H1 (cell line): ENCODE results near the gene MRFAP1. TPM values are rescaled to one million over a fixed set of nuclear protein-coding genes. Genes with fewer than 3 reads are reported as not detected.

Experiments used
- CTCF ChIA-PET: fragments of 300-600 bp; sonication (Branson Sonifier 250); formaldehyde crosslinking; loops from one replicate; lab custom pipeline; 2021; ENCODE audit not compliant: partially characterized antibody; lab: Charles Lee
- POLR2A ChIA-PET: fragments of 300-600 bp; sonication (Branson Sonifier 250); formaldehyde crosslinking; loops from one replicate; lab custom pipeline; 2021; ENCODE audit warnings: inconsistent platforms; ENCODE audit not compliant: partially characterized antibody; lab: Charles Lee
- DNase-seq, 2 experiments: peaks; one replicate each; pipeline versions ENCODE4 v3.0.0 to v3.0.0-alpha.2; 2010 to 2022; ENCODE audit warnings: low spot score in 2 of 2, low read depth in 1 of 2, mixed read lengths in 1 of 2
- FAIRE-seq: peaks from 2 replicates; lab custom pipeline; 2011; peaks lifted over from hg19 to GRCh38; lab: Jason Lieb, UNC
- H2AFZ ChIP-seq: 2 replicates; pipeline ENCODE4 v1.8.1; 2012; ENCODE audit warnings: low read length, inconsistent platforms
- H2AK5ac ChIP-seq: 2 replicates; pipeline ENCODE4 v1.6.1; 2013; ENCODE audit warnings: low read depth, low read length
- H2BK120ac ChIP-seq: replicated peaks from 2 replicates; pipeline ENCODE3; 2013; ENCODE audit warnings: low read depth, low read length, inconsistent platforms
- H2BK12ac ChIP-seq: 2 replicates; pipeline ENCODE4 v1.6.1; 2013; ENCODE audit warnings: low read depth, low read length
- H2BK15ac ChIP-seq: 2 replicates; pipeline ENCODE4 v1.6.1; 2013; ENCODE audit warnings: low read length
- H2BK20ac ChIP-seq: 2 replicates; pipeline ENCODE4 v1.6.1; 2013; ENCODE audit warnings: low read length
- H2BK5ac ChIP-seq: 2 replicates; pipeline ENCODE4 v1.6.1; 2013; ENCODE audit warnings: low read depth, low read length
- H3K14ac ChIP-seq: 2 replicates; pipeline ENCODE4 v1.6.1; 2013; ENCODE audit warnings: inconsistent platforms; ENCODE audit not compliant: insufficient read length
- H3K18ac ChIP-seq: 2 replicates; pipeline ENCODE4 v1.6.1; 2013; ENCODE audit warnings: low read length; ENCODE audit errors: extremely low read depth
- H3K23ac ChIP-seq: 2 replicates; pipeline ENCODE4 v1.6.1; 2013; ENCODE audit warnings: inconsistent platforms; ENCODE audit not compliant: insufficient read length
- H3K23me2 ChIP-seq: 2 replicates; pipeline ENCODE4 v1.6.1; 2013; ENCODE audit warnings: low read depth, low read length
- H3K27ac ChIP-seq: 2 replicates; pipeline ENCODE4 v1.6.1; 2011; ENCODE audit warnings: low read depth, low read length, inconsistent platforms
- H3K27me3 ChIP-seq, 4 experiments: replicated peaks in 1 of 4; 1 replicate in 1 of 4; 2 replicates in 3 of 4; pipeline versions ENCODE4 v1.6.1 to v1.8.1; 2011 to 2013; ENCODE audit warnings: low read length in 3 of 4, mild to moderate bottlenecking in 3 of 4, inconsistent platforms in 2 of 4, mixed read lengths in 2 of 4, moderate library complexity in 1 of 4; ENCODE audit not compliant: control insufficient read depth in 3 of 4, insufficient read depth in 3 of 4; ENCODE audit errors: extremely low read depth in 1 of 4
- H3K36me3 ChIP-seq, 4 experiments: 2 replicates each; pipeline versions ENCODE4 v1.6.1 to v1.8.1; 2011 to 2013; ENCODE audit warnings: mild to moderate bottlenecking in 4 of 4, low read length in 3 of 4, moderate library complexity in 2 of 4, control low read depth in 1 of 4, inconsistent platforms in 1 of 4; ENCODE audit not compliant: insufficient read depth in 4 of 4, control insufficient read depth in 2 of 4
- H3K4ac ChIP-seq: replicated peaks from 2 replicates; pipeline ENCODE3; 2013; ENCODE audit warnings: low read length, low read depth, mixed read lengths, inconsistent platforms; ENCODE audit not compliant: insufficient read length
- H3K4me1 ChIP-seq, 4 experiments: replicated peaks in 1 of 4; 1 replicate in 1 of 4; 2 replicates in 3 of 4; pipeline versions ENCODE4 v1.6.1 to v1.8.1; 2011 to 2013; ENCODE audit warnings: low read length in 3 of 4, inconsistent platforms in 2 of 4, mixed read lengths in 1 of 4; ENCODE audit not compliant: insufficient read depth in 4 of 4, control insufficient read depth in 3 of 4
- H3K4me2 ChIP-seq, 2 experiments: 2 replicates each; pipeline versions ENCODE4 v1.6.1 to v1.8.1; 2011 to 2013; ENCODE audit warnings: low read depth in 2 of 2, low read length in 2 of 2, control low read depth in 1 of 2, inconsistent platforms in 1 of 2, mild to moderate bottlenecking in 1 of 2; ENCODE audit not compliant: insufficient read depth in 1 of 2
- H3K4me3 ChIP-seq, 4 experiments: fragments of 200-600, 300-600 bp in 1 of 4; sonication (generic), shearing (Covaris generic), sonication (Bioruptor Twin) in 1 of 4; 2 replicates each; pipeline versions ENCODE4 v1.5.1 to v1.8.1; 2011 to 2016; ENCODE audit warnings: low read length in 4 of 4, low read depth in 3 of 4, control low read depth in 2 of 4, inconsistent platforms in 2 of 4, mild to moderate bottlenecking in 2 of 4, mixed read lengths in 1 of 4, moderate library complexity in 1 of 4; ENCODE audit not compliant: insufficient read depth in 2 of 4; ENCODE audit errors: extremely low read depth in 1 of 4
- H3K56ac ChIP-seq: replicated peaks from 2 replicates; pipeline ENCODE3; 2013; ENCODE audit warnings: low read depth, mild to moderate bottlenecking, mixed read lengths, low read length, inconsistent platforms; ENCODE audit not compliant: insufficient read length
- H3K79me1 ChIP-seq: 2 replicates; pipeline ENCODE4 v1.6.1; 2013; ENCODE audit warnings: low read depth, low read length, control low read depth
- H3K79me2 ChIP-seq, 2 experiments: 2 replicates each; pipeline versions ENCODE4 v1.6.1 to v1.8.1; 2012 to 2013; ENCODE audit warnings: low read length in 2 of 2, mild to moderate bottlenecking in 2 of 2, inconsistent platforms in 1 of 2; ENCODE audit not compliant: insufficient read depth in 2 of 2, control insufficient read depth in 1 of 2
- H3K9ac ChIP-seq, 4 experiments: replicated peaks in 1 of 4; 1 replicate in 1 of 4; 2 replicates in 3 of 4; pipeline versions ENCODE4 v1.6.1 to v1.8.1; 2011 to 2013; ENCODE audit warnings: low read depth in 3 of 4, low read length in 3 of 4, control low read depth in 2 of 4, mild to moderate bottlenecking in 2 of 4, moderate library complexity in 2 of 4, inconsistent platforms in 1 of 4; ENCODE audit errors: extremely low read depth in 1 of 4
- H3K9me3 ChIP-seq, 2 experiments: 2 replicates each; pipeline versions ENCODE4 v1.6.1 to v1.8.1; 2012 to 2013; ENCODE audit warnings: mild to moderate bottlenecking in 2 of 2, moderate library complexity in 2 of 2, control low read depth in 1 of 2, inconsistent platforms in 1 of 2, low read depth in 1 of 2, low read length in 1 of 2, mixed read lengths in 1 of 2; ENCODE audit not compliant: insufficient read depth in 2 of 2
- H4K20me1 ChIP-seq, 2 experiments: replicated peaks in 1 of 2; 2 replicates each; pipeline versions ENCODE3 to v1.8.1; 2011 to 2013; ENCODE audit warnings: inconsistent platforms in 2 of 2, low read length in 2 of 2, mild to moderate bottlenecking in 1 of 2; ENCODE audit not compliant: insufficient read depth in 2 of 2, control insufficient read depth in 1 of 2
- H4K5ac ChIP-seq: 2 replicates; pipeline ENCODE4 v1.6.1; 2013; ENCODE audit warnings: low read length, low read depth, mixed read lengths, inconsistent platforms; ENCODE audit not compliant: insufficient read length
- H4K8ac ChIP-seq: 2 replicates; pipeline ENCODE4 v1.8.0; 2013; ENCODE audit warnings: mild to moderate bottlenecking, moderate library complexity, low read length, inconsistent platforms; ENCODE audit not compliant: insufficient read depth; ENCODE audit errors: extremely low read depth
- H4K91ac ChIP-seq: replicated peaks from 2 replicates; pipeline ENCODE3; 2013; ENCODE audit warnings: low read length, mixed read lengths, inconsistent platforms; ENCODE audit not compliant: insufficient read length
- CTCF ChIP-seq, 3 experiments: IDR thresholded peaks; 1 replicate in 2 of 3; 2 replicates in 1 of 3; pipeline versions ENCODE4 v1.5.1 to v1.6.1; 2011; ENCODE audit warnings: low read length in 3 of 3, mild to moderate bottlenecking in 3 of 3, inconsistent platforms in 2 of 3, low read depth in 1 of 3, moderate library complexity in 1 of 3; ENCODE audit not compliant: insufficient read depth in 1 of 3; ENCODE audit errors: control extremely low read depth in 1 of 3
- MAX ChIP-seq: IDR thresholded peaks from 2 replicates; pipeline ENCODE4 v1.6.1; 2012; ENCODE audit warnings: inconsistent platforms
- WGBS, 2 experiments: shearing (Covaris generic) in 1 of 2; methylation state at CpG; one replicate each; pipeline versions ENCODE4 v1.1.6 to v1.1.7; 2013 to 2015; ENCODE audit warnings: low lambda C conversion rate in 2 of 2, mixed read lengths in 2 of 2, inconsistent platforms in 1 of 2, low coverage in 1 of 2, missing lambda C conversion rate in 1 of 2; ENCODE audit not compliant: insufficient replicate concordance in 2 of 2, insufficient coverage in 1 of 2, insufficient read length in 1 of 2; ENCODE audit errors: extremely low coverage in 1 of 2, missing lambda C conversion rate in 1 of 2; 5-methylcytosine and 5-hydroxymethylcytosine counted together
- polyA plus RNA-seq, 7 experiments: library from polyadenylated mRNA; depleted of rRNA in 3 of 7; stranded (reverse) in 5 of 7; unstranded in 2 of 7; fragments of >200 nt in 5 of 7; fragments of 200-250 nt in 2 of 7; gene quantifications; 1 replicate in 5 of 7; 2 replicates in 1 of 7; 4 replicates in 1 of 7; pipeline versions ENCODE4 v1.2.1 to v1.2.3, GENCODE V29; 2011 to 2013; ENCODE audit warnings: missing spikeins in 2 of 7, mixed read lengths in 2 of 7
- total RNA-seq: library from RNA; stranded (reverse); fragmentation: NEBNext Ultra II Directional; extraction: Animal tissue kit (Norgen Biotek cat#: 25700); gene quantifications from 2 replicates; pipeline ENCODE4 v1.2.1, GENCODE V29; 2021

The MRFAP1 gene
- total and polyA plus RNA-seq, 2 of the 8 experiments (the other 6 are each of a cell fraction or from before 2014, with no cell fraction given) = 108 to 307 TPM

GRCh38 chr4:6689506-6689960 lies 49.0 kb downstream of the MRFAP1 start:
- Histone ChIP-seq H2BK12ac (peak overlapping the region; percentile 98), H4K8ac (peak overlapping the region; percentile 65; the same call in 1 of the 2 replicates), H3K18ac (peak overlapping the region; percentile 78), H3K56ac (no peak overlapping the region), H3K14ac (no peak overlapping the region), H4K20me1 (peaks cover 0 to 2% of the 10 kb centered on the region in 2 experiments), H3K23me2 (no peaks in the 10 kb centered on the region; the same call in 1 of the 2 replicates), H2BK15ac (peak overlapping the region; percentile 95), H2AK5ac (0 out of 2 replicates have a peak overlapping the region, but pooled peaks have one; percentile 86), H2AFZ (no peak overlapping the region), H3K4ac (peak overlapping the region; percentile 65), H3K36me3 (no peaks in the 10 kb centered on the region), H3K27ac (no peak overlapping the region), H3K4me1 (peaks cover 0 to 20% (median 16%) of the 10 kb centered on the region in 4 experiments; a peak in 6 of 7 replicates), H3K79me1 (peaks cover 4% of the 10 kb centered on the region), H4K5ac (no peak overlapping the region), H3K23ac (no peak overlapping the region), H3K9me3 (peaks cover 0 to 4% of the 10 kb centered on the region in 2 experiments; a peak in 2 of 4 replicates), H2BK5ac (peak overlapping the region; percentile 93), H3K9ac (no peak overlapping the region; a peak in 2 of 7 replicates), H3K4me3 (no peak overlapping the region), H4K91ac (peak overlapping the region; percentile 92), H2BK20ac (peak overlapping the region; percentile 80), H3K27me3 (0 out of 7 replicates have a peak, but pooled peaks cover 0 to 2% (median 0%) of the 10 kb centered on the region in 4 experiments), H3K79me2 (no peaks in the 10 kb centered on the region), H2BK120ac (peak overlapping the region; percentile 18), H3K4me2 (0 out of 4 replicates have a peak overlapping the region, but pooled peaks of 1 of the 2 experiments have one; percentile 13)
- whole genome bisulfite sequencing, 2 experiments = 85% methylated on average over 13 of the region's 15 CpGs; no CpG with 5 or more reads in 1 of the 2 experiments
- ChIA-PET POLR2A (interaction anchor here (1.1 to 1.5 kb wide), 6 partner anchors 9 to 27 kb away, joined by 3 to 7 read pairs (median 4); partner anchors contain the start of gene BLOC1S4), CTCF (interaction anchor here (0.8 to 6.6 kb wide), 10 partner anchors 9 to 468 kb away, joined by 3 to 59 read pairs (median 4); partner anchors contain the start of gene BLOC1S4)
- DNase-seq = peak in 1 of 2 experiments; percentile 53
- TF ChIP-seq MAX (peak; percentile 37; the same call in 1 of the 2 replicates), CTCF (IDR thresholded peaks at IDR 0.05; ENCODE audit: control extremely low read depth in 1 of 3, insufficient read depth in 1 of 3, low read depth in 1 of 3, low read length in 3 of 3) (no peak)
- FAIRE-seq = no peak
